ENCODE data around the gene IFNA5. TPM values are rescaled to one million over a fixed set of nuclear protein-coding genes. Genes with fewer than 3 reads are reported as not detected.

Gene IFNA5
- total and polyA plus RNA-seq, 2 of the 13 experiments (the other 11 are each of a cell fraction or from before 2014, with no cell fraction given): not detected

DNA sequence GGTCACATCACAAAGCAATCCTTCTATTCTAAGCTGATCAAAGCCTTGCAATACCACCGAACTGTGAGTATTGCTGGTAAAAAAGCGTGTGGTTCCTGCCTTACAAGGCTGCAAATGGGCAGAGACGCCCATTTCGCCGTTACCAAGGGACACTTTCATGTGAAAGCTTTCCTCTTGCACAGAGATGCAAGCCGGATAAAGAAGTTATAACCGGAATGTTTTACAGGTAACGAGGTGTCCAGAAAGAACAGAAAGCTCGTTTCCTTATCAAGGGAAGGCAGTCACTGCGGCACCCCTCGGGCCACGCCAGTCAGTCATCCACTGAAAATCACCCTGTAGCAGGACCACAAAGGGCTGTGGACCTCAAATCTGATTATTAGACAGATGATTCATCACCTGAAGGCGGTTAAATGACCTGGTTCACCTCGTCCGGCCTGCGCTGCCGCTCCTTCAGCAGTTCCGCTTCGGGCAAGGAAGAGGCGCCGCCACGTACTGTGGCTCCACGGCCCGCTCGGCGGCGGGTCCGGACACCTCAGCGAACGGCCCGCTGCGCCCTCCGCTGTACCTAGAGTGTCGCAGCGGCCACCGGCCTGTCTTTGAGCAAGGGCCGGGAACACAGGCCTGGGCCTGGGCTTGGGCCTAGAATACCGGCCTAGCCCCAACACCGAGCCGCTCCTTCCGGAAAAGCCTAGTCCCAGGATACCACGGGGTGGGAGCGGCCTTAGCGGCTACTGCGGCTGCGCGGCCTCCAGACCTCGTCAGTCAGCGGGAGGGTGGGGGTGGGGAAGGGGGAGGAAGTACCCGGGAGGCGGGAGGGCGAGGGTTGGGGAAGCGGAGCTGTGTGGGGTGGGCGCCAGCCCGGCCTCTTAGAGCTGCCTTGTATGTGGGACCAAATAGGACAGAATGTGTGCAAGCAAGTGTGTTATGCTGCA is 29.9 kb upstream of the IFNA5 start, which contains the start of gene KLHL9 (continued):
- TF ChIP-seq, protein P1, sequence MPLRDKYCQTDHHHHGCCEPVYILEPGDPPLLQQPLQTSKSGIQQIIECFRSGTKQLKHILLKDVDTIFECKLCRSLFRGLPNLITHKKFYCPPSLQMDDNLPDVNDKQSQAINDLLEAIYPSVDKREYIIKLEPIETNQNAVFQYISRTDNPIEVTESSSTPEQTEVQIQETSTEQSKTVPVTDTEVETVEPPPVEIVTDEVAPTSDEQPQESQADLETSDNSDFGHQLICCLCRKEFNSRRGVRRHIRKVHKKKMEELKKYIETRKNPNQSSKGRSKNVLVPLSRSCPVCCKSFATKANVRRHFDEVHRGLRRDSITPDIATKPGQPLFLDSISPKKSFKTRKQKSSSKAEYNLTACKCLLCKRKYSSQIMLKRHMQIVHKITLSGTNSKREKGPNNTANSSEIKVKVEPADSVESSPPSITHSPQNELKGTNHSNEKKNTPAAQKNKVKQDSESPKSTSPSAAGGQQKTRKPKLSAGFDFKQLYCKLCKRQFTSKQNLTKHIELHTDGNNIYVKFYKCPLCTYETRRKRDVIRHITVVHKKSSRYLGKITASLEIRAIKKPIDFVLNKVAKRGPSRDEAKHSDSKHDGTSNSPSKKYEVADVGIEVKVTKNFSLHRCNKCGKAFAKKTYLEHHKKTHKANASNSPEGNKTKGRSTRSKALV (CRISPR knock-in tag; IDR thresholded peaks at IDR 0.05): no peak
- TF ChIP-seq MEIS1 (CRISPR knock-in tag; IDR thresholded peaks at IDR 0.05; ENCODE audit: borderline replicate concordance) (peak; percentile 22; the same call in 1 of the 2 replicates), SP1 (IDR thresholded peaks at IDR 0.05) (no peak), SP1 (CRISPR knock-in tag; IDR thresholded peaks at IDR 0.05) (no peak), SNAI1 (CRISPR knock-in tag; IDR thresholded peaks at IDR 0.05; ENCODE audit: borderline replicate concordance) (0 out of 2 replicates have a peak, but pooled peaks have one; percentile 40), TBP (CRISPR knock-in tag; IDR thresholded peaks at IDR 0.05) (no peak), ZBTB33 (CRISPR knock-in tag; IDR thresholded peaks at IDR 0.05) (no peak), SIX1 (CRISPR knock-in tag; IDR thresholded peaks at IDR 0.05; ENCODE audit: borderline replicate concordance) (no peak), RELA (CRISPR knock-in tag; IDR thresholded peaks at IDR 0.05) (no peak), ZNF777 (CRISPR knock-in tag; IDR thresholded peaks at IDR 0.05) (no peak), KLF6 (CRISPR knock-in tag; IDR thresholded peaks at IDR 0.05) (peak; percentile 88; the same call in 1 of the 2 replicates), POLR2A (IDR thresholded peaks at IDR 0.05; ENCODE audit: insufficient read depth in 1 of 2, low read depth in 2 of 2, low read length in 2 of 2) (peak; percentile 64 to 67; a peak in 3 of 4 replicates), RAD51 (IDR thresholded peaks at IDR 0.05; ENCODE audit: borderline replicate concordance) (no peak)
- TF ChIP-seq, protein P2, sequence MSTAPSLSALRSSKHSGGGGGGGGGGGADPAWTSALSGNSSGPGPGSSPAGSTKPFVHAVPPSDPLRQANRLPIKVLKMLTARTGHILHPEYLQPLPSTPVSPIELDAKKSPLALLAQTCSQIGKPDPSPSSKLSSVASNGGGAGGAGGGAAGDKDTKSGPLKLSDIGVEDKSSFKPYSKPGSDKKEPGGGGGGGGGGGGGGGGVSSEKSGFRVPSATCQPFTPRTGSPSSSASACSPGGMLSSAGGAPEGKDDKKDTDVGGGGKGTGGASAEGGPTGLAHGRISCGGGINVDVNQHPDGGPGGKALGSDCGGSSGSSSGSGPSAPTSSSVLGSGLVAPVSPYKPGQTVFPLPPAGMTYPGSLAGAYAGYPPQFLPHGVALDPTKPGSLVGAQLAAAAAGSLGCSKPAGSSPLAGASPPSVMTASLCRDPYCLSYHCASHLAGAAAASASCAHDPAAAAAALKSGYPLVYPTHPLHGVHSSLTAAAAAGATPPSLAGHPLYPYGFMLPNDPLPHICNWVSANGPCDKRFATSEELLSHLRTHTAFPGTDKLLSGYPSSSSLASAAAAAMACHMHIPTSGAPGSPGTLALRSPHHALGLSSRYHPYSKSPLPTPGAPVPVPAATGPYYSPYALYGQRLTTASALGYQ (CRISPR knock-in tag; IDR thresholded peaks at IDR 0.05): peak; percentile 46; the same call in 1 of the 2 replicates
- TF ChIP-seq, protein P3, sequence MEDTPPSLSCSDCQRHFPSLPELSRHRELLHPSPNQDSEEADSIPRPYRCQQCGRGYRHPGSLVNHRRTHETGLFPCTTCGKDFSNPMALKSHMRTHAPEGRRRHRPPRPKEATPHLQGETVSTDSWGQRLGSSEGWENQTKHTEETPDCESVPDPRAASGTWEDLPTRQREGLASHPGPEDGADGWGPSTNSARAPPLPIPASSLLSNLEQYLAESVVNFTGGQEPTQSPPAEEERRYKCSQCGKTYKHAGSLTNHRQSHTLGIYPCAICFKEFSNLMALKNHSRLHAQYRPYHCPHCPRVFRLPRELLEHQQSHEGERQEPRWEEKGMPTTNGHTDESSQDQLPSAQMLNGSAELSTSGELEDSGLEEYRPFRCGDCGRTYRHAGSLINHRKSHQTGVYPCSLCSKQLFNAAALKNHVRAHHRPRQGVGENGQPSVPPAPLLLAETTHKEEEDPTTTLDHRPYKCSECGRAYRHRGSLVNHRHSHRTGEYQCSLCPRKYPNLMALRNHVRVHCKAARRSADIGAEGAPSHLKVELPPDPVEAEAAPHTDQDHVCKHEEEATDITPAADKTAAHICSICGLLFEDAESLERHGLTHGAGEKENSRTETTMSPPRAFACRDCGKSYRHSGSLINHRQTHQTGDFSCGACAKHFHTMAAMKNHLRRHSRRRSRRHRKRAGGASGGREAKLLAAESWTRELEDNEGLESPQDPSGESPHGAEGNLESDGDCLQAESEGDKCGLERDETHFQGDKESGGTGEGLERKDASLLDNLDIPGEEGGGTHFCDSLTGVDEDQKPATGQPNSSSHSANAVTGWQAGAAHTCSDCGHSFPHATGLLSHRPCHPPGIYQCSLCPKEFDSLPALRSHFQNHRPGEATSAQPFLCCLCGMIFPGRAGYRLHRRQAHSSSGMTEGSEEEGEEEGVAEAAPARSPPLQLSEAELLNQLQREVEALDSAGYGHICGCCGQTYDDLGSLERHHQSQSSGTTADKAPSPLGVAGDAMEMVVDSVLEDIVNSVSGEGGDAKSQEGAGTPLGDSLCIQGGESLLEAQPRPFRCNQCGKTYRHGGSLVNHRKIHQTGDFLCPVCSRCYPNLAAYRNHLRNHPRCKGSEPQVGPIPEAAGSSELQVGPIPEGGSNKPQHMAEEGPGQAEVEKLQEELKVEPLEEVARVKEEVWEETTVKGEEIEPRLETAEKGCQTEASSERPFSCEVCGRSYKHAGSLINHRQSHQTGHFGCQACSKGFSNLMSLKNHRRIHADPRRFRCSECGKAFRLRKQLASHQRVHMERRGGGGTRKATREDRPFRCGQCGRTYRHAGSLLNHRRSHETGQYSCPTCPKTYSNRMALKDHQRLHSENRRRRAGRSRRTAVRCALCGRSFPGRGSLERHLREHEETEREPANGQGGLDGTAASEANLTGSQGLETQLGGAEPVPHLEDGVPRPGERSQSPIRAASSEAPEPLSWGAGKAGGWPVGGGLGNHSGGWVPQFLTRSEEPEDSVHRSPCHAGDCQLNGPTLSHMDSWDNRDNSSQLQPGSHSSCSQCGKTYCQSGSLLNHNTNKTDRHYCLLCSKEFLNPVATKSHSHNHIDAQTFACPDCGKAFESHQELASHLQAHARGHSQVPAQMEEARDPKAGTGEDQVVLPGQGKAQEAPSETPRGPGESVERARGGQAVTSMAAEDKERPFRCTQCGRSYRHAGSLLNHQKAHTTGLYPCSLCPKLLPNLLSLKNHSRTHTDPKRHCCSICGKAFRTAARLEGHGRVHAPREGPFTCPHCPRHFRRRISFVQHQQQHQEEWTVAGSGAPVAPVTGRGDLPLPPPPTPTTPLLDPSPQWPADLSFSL (CRISPR knock-in tag; IDR thresholded peaks at IDR 0.05): no peak
- TF ChIP-seq, protein P4, sequence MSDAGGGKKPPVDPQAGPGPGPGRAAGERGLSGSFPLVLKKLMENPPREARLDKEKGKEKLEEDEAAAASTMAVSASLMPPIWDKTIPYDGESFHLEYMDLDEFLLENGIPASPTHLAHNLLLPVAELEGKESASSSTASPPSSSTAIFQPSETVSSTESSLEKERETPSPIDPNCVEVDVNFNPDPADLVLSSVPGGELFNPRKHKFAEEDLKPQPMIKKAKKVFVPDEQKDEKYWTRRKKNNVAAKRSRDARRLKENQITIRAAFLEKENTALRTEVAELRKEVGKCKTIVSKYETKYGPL (CRISPR knock-in tag; IDR thresholded peaks at IDR 0.05): peak; percentile 61; the same call in 1 of the 2 replicates

Measured in HepG2 (cell line).